Measurements from ENCODE around the gene PCBD2. TPM values are rescaled to one million over a fixed set of nuclear protein-coding genes. Genes with fewer than 3 reads are reported as not detected.

Gene PCBD2
- total and polyA plus RNA-seq, 2 of the 4 experiments (the other 2 are of a cell fraction), result 2.2 to 2.7 TPM

DNA sequence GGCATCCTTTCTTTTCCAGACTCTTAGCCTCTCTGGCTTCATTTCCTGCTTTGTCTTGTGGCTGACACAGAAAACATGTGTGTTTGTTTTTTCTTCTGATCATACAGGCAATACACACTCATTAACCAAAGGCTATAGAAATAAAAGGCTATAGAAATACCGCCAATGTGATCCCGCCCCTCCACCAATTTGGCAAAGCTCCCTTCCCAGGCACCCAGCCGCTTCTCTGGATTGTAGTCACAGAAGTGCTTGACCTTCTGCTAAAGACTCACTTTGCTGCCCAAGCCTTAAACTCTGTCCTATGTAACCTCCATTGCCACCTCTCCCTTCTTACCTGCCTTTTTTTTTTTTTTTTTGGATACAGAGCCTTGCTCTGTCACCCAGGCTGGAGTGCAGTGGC lies 25.5 kb upstream of the PCBD2 start:
- DNase-seq (no peak), ATAC-seq (ENCODE audit: low read depth) (no peak)
- Histone ChIP-seq H2BK120ac (ENCODE audit: low read depth, low read length) (no peak overlapping the region), H2AFZ (replicated peaks; ENCODE audit: low read length, poor library complexity) (no peak overlapping the region), H3K4ac (ENCODE audit: low read depth, low read length) (no peak overlapping the region), H3K9me1 (ENCODE audit: insufficient read depth, low read length) (peaks cover 12% of the 10 kb centered on the region; the same call in 1 of the 2 replicates), H3K27ac (ENCODE audit: insufficient read depth, low read length) (no peak overlapping the region), H4K20me1 (ENCODE audit: insufficient read depth, low read length) (peaks cover 12% of the 10 kb centered on the region; the same call in 1 of the 2 replicates), H3K14ac (replicated peaks; ENCODE audit: low read depth, low read length) (no peak overlapping the region), H3K23ac (ENCODE audit: low read depth, low read length) (no peak overlapping the region), H4K91ac (ENCODE audit: insufficient read depth, low read depth, low read length) (no peak overlapping the region), H2BK15ac (ENCODE audit: low read depth, low read length) (no peak overlapping the region), H2AK9ac (replicated peaks; ENCODE audit: low read depth, low read length, poor library complexity) (peak overlapping the region; percentile 55), H3K4me3 (ENCODE audit: insufficient read depth, low read depth, low read length) (no peak overlapping the region), H2AK5ac (ENCODE audit: low read depth, low read length) (no peak overlapping the region), H3K36me3 (ENCODE audit: control insufficient read depth, insufficient read depth, low read length) (peaks cover 3% of the 10 kb centered on the region), H4K5ac (ENCODE audit: low read depth, low read length) (no peak overlapping the region), H3K4me2 (ENCODE audit: low read depth, low read length) (no peak overlapping the region), H3K18ac (ENCODE audit: low read depth, low read length) (no peak overlapping the region), H3K4me1 (ENCODE audit: control insufficient read depth, insufficient read depth, low read length) (peaks cover 3% of the 10 kb centered on the region; the same call in 1 of the 2 replicates), H3K79me1 (ENCODE audit: low read depth in 1 of 2, low read length in 2 of 2) (peaks cover 20 to 49% of the 10 kb centered on the region in 2 experiments), H2BK5ac (ENCODE audit: low read depth, low read length, poor library complexity, severe bottlenecking) (no peak overlapping the region), H3K56ac (ENCODE audit: extremely low read depth, insufficient read depth, low read length) (no peak overlapping the region), H3K9ac (ENCODE audit: low read depth, low read length) (no peak overlapping the region), H2BK20ac (ENCODE audit: low read depth, low read length) (no peak overlapping the region), H3K27me3 (ENCODE audit: control insufficient read depth, insufficient read depth, low read length) (no peaks in the 10 kb centered on the region), H4K8ac (ENCODE audit: low read depth in 2 of 2, low read length in 2 of 2) (no peak overlapping the region), H3K9me3 (ENCODE audit: control insufficient read depth, insufficient read depth, low read length) (no peaks in the 10 kb centered on the region)
- ChIA-PET POLR2A (ENCODE audit: unreplicated experiment) (no interaction called here), CTCF (no interaction called here)
- in situ Hi-C loops (cut with MboI; ENCODE audit: low sequenced_read_pairs) (no loop called here), dilution Hi-C loops (cut with HindIII; ENCODE audit: low sequenced_read_pairs, unreplicated experiment) (no loop called here), intact Hi-C loops (cut with micrococcal nuclease) (no loop called here)
- BruUV-seq (replicated peaks), result no TSS peak
- no peak for TF ChIP-seq POLR2A (IDR thresholded peaks at IDR 0.05; ENCODE audit: low read depth, low read length)
- TF ChIP-seq, protein P1, sequence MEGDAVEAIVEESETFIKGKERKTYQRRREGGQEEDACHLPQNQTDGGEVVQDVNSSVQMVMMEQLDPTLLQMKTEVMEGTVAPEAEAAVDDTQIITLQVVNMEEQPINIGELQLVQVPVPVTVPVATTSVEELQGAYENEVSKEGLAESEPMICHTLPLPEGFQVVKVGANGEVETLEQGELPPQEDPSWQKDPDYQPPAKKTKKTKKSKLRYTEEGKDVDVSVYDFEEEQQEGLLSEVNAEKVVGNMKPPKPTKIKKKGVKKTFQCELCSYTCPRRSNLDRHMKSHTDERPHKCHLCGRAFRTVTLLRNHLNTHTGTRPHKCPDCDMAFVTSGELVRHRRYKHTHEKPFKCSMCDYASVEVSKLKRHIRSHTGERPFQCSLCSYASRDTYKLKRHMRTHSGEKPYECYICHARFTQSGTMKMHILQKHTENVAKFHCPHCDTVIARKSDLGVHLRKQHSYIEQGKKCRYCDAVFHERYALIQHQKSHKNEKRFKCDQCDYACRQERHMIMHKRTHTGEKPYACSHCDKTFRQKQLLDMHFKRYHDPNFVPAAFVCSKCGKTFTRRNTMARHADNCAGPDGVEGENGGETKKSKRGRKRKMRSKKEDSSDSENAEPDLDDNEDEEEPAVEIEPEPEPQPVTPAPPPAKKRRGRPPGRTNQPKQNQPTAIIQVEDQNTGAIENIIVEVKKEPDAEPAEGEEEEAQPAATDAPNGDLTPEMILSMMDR (conservative IDR thresholded peaks at IDR 0.05; ENCODE audit: low read depth, low read length), result no peak
- TF ChIP-seq, protein P2, sequence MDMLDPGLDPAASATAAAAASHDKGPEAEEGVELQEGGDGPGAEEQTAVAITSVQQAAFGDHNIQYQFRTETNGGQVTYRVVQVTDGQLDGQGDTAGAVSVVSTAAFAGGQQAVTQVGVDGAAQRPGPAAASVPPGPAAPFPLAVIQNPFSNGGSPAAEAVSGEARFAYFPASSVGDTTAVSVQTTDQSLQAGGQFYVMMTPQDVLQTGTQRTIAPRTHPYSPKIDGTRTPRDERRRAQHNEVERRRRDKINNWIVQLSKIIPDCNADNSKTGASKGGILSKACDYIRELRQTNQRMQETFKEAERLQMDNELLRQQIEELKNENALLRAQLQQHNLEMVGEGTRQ (IDR thresholded peaks at IDR 0.05; ENCODE audit: low read depth, low read length), result no peak
- no peak for TF ChIP-seq NFE2L2 (IDR thresholded peaks at IDR 0.05; ENCODE audit: low read depth, low read length)
- TF ChIP-seq ELK1 (IDR thresholded peaks at IDR 0.05; ENCODE audit: borderline replicate concordance, low read depth, low read length), result no peak
- TF ChIP-seq MXI1 (IDR thresholded peaks at IDR 0.05; ENCODE audit: borderline replicate concordance, low read depth, low read length), result no peak
- no peak for TF ChIP-seq RCOR1 (IDR thresholded peaks at IDR 0.05; ENCODE audit: insufficient replicate concordance, low read length)
- TF ChIP-seq MAFK (IDR thresholded peaks at IDR 0.05; ENCODE audit: low read depth, low read length), result no peak
- TF ChIP-seq MAZ (IDR thresholded peaks at IDR 0.05; ENCODE audit: borderline replicate concordance, low read depth, low read length), result no peak
- no peak for TF ChIP-seq CEBPB (IDR thresholded peaks at IDR 0.05; ENCODE audit: low read depth, low read length)
- no peak for TF ChIP-seq RAD21 (IDR thresholded peaks at IDR 0.05; ENCODE audit: low read length)
- no peak for TF ChIP-seq CHD1 (IDR thresholded peaks at IDR 0.05; ENCODE audit: low read depth, low read length)
- 71% methylated on average over 3 of the region's 3 CpGs; no CpG with 5 or more reads in 1 of the 2 experiments for WGBS, 2 experiments (ENCODE audit: extremely low coverage in 2 of 2, insufficient read length in 1 of 2)

Data from IMR-90 (cell line).